HG03175 (cell line): ENCODE measurements around the gene CCDC92B.
"Not testable (repeated sequence)": the region's sequence is repeated elsewhere in the genome, so short reads cannot be mapped to it uniquely, and the experiment has no call there.

ENCODE experiments used
- ATAC-seq: cut with Tn5 transposase; IDR thresholded peaks from one replicate; pipeline ENCODE4 v1.9.1; 2021; ENCODE audit warnings: mild to moderate bottlenecking, moderate library complexity; ENCODE audit not compliant: unreplicated experiment

Gene CCDC92B

GRCh38 chr17:2749058-2749783 is at the start of gene CCDC92B:
Gene CCDC92B, minus strand, starts transcription at chr17:2749652. Its CDS starts 14,507 bp downstream, at chr17:2735145.
- no peak for ATAC-seq

GRCh38 chr17:2798678-2799077 is 49.2 kb upstream of the CCDC92B start:
- ATAC-seq: no peak

GRCh38 chr17:2798188-2798587 is 48.7 kb upstream of the CCDC92B start:
- ATAC-seq: no peak

GRCh38 chr17:2797637-2798036 is 48.2 kb upstream of the CCDC92B start:
- no peak for ATAC-seq

- ATAC-seq: no peak
Observed at GRCh38 chr17:2797226-2797625, 47.8 kb upstream of the CCDC92B start.

- no peak for ATAC-seq
Observed at GRCh38 chr17:2796164-2797125, 47.0 kb upstream of the CCDC92B start, which contains the start of gene RAP1GAP2. Gene RAP1GAP2, plus strand, starts transcription at chr17:2796438. Its CDS starts 90 bp downstream, at chr17:2796528.

- no peak for ATAC-seq
Observed at GRCh38 chr17:2795441-2796163, 46.1 kb upstream of the CCDC92B start.

GRCh38 chr17:2794111-2794803 is 44.8 kb upstream of the CCDC92B start:
- no peak for ATAC-seq

GRCh38 chr17:2792366-2793169 is 43.1 kb upstream of the CCDC92B start:
- ATAC-seq: no peak

GRCh38 chr17:2789700-2790099 is 40.2 kb upstream of the CCDC92B start:
- no peak for ATAC-seq

- ATAC-seq: peak; percentile 73
Observed at GRCh38 chr17:2786176-2786881, 36.9 kb upstream of the CCDC92B start.

- ATAC-seq: not testable (repeated sequence)
Observed at GRCh38 chr17:2785376-2785775, 35.9 kb upstream of the CCDC92B start.

- no peak for ATAC-seq
Observed at GRCh38 chr17:2784864-2785263, 35.4 kb upstream of the CCDC92B start.

- no peak for ATAC-seq
Observed at GRCh38 chr17:2783310-2784030, 34.0 kb upstream of the CCDC92B start.

- ATAC-seq: no peak
Observed at GRCh38 chr17:2782055-2782454, 32.6 kb upstream of the CCDC92B start.

- ATAC-seq: not testable (repeated sequence)
Observed at GRCh38 chr17:2781598-2781997, 32.1 kb upstream of the CCDC92B start.

- ATAC-seq: no peak
Observed at GRCh38 chr17:2780931-2781454, 31.5 kb upstream of the CCDC92B start.

GRCh38 chr17:2780256-2780655 is 30.8 kb upstream of the CCDC92B start:
- no peak for ATAC-seq
